ENCODE results near the gene NXPH1.

DNA sequence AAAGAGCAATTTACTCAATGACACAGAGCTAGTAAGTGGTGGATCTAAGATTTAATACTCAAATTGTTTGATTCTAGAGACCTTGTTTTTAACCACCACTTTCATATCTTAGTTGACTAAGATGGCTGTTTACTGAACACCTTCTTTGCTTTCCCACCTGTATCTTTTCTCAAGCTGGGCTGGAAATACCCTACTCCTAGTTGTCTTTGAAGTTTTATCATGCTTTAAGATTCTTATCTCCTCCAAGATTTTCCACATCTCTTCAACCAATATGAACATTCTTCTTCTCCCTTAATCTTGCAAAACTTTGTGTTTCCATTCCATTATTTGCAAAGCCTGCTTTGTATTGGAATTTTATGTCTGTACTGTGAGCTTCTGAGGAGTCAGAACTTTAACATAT is 157.9 kb downstream of the NXPH1 start:
- no peak for TF ChIP-seq CTCF (IDR thresholded peaks at IDR 0.05)
- no peak for TF ChIP-seq POLR2A (IDR thresholded peaks at IDR 0.05)
- TF ChIP-seq EP300 (IDR thresholded peaks at IDR 0.05) = no peak
- TF ChIP-seq POLR2AphosphoS5 (IDR thresholded peaks at IDR 0.05) = no peak

Measured in sigmoid colon (tissue), 4 donors.